ENCODE results near the gene SYCP2. TPM values are rescaled to one million over a fixed set of nuclear protein-coding genes. Genes with fewer than 3 reads are reported as not detected.

SYCP2 gene
- total and polyA plus RNA-seq, 2 of the 8 experiments (the other 6 are each of a cell fraction or from before 2014, with no cell fraction given): 0.02 to 0.50 TPM

GRCh38 chr20:59827138-59828056 is 106.0 kb downstream of the SYCP2 start:
- H3K9me3 ChIP-seq (ENCODE audit: insufficient read depth in 2 of 2, low read depth in 1 of 2, low read length in 1 of 2): peaks cover 88 to 100% of the 10 kb centered on the region in 2 experiments
- H2BK15ac ChIP-seq (ENCODE audit: low read length): no peak overlapping the region
- no peak overlapping the region for H3K4me2 ChIP-seq (ENCODE audit: insufficient read depth in 1 of 2, low read depth in 2 of 2, low read length in 2 of 2)
- peak overlapping the region; percentile 25 for H3K4ac ChIP-seq (replicated peaks; ENCODE audit: insufficient read length, low read depth, low read length)
- ChIA-PET POLR2A (ENCODE audit: partially characterized antibody) (no interaction called here), CTCF (ENCODE audit: partially characterized antibody) (no interaction called here)
- H2BK12ac ChIP-seq (ENCODE audit: low read depth, low read length): no peak overlapping the region
- H3K23ac ChIP-seq (ENCODE audit: insufficient read length): no peak overlapping the region
- H3K27ac ChIP-seq (ENCODE audit: low read depth, low read length): no peak overlapping the region
- H3K23me2 ChIP-seq (ENCODE audit: low read depth, low read length): peaks cover 2% of the 10 kb centered on the region; the same call in 1 of the 2 replicates
- H2BK20ac ChIP-seq (ENCODE audit: low read length): no peak overlapping the region
- no peak overlapping the region for H4K91ac ChIP-seq (replicated peaks; ENCODE audit: insufficient read length, low read length)
- H3K4me1 ChIP-seq (replicated peaks in 1 of 4; ENCODE audit: control insufficient read depth in 3 of 4, insufficient read depth in 4 of 4, low read length in 3 of 4): peaks cover 0 to 5% (median 0%) of the 10 kb centered on the region in 4 experiments; a peak in 1 of 7 replicates
- no peak overlapping the region for H3K56ac ChIP-seq (replicated peaks; ENCODE audit: insufficient read length, low read depth, low read length)
- H3K36me3 ChIP-seq (ENCODE audit: control insufficient read depth in 2 of 4, insufficient read depth in 4 of 4, low read length in 3 of 4): no peaks in the 10 kb centered on the region; a peak in 1 of 8 replicates
- no peak overlapping the region for H3K9ac ChIP-seq (replicated peaks in 1 of 4; ENCODE audit: extremely low read depth in 1 of 4, low read depth in 3 of 4, low read length in 3 of 4)
- no peak for TF ChIP-seq ZNF274 (IDR thresholded peaks at IDR 0.05; ENCODE audit: borderline replicate concordance, extremely low read depth, low read length)
- no peak for TF ChIP-seq SP2 (IDR thresholded peaks at IDR 0.05; ENCODE audit: low read length)
- TF ChIP-seq RBBP5 (IDR thresholded peaks at IDR 0.05; ENCODE audit: borderline replicate concordance, low read depth, low read length): no peak
- TF ChIP-seq E2F6 (IDR thresholded peaks at IDR 0.05): no peak
- TF ChIP-seq NANOG (IDR thresholded peaks at IDR 0.05; ENCODE audit: insufficient read depth, low read depth, low read length, poor library complexity, severe bottlenecking): no peak
- no peak for TF ChIP-seq RFX5 (IDR thresholded peaks at IDR 0.05; ENCODE audit: borderline replicate concordance, low read depth, low read length)
- TF ChIP-seq SIX5 (IDR thresholded peaks at IDR 0.05; ENCODE audit: low read depth, low read length): no peak
- no peak for TF ChIP-seq SAP30 (IDR thresholded peaks at IDR 0.05; ENCODE audit: insufficient read depth, insufficient replicate concordance, low read length)
- peaks cover 0 to 1% of the 10 kb centered on the region in 2 experiments for H4K20me1 ChIP-seq (replicated peaks in 1 of 2; ENCODE audit: control insufficient read depth in 1 of 2, insufficient read depth in 2 of 2, low read length in 2 of 2)
- WGBS, 2 experiments (ENCODE audit: extremely low coverage in 1 of 2, insufficient coverage in 1 of 2, insufficient read length in 1 of 2, insufficient replicate concordance in 2 of 2, low coverage in 1 of 2, low lambda C conversion rate in 2 of 2, missing lambda C conversion rate in 1 of 2): 75% methylated on average over 16 of the region's 16 CpGs; no CpG with 5 or more reads in 1 of the 2 experiments
- no peak overlapping the region for H2AK5ac ChIP-seq (ENCODE audit: low read depth, low read length)
- FAIRE-seq: no peak
- peak in 1 of 2 experiments; percentile 35 for DNase-seq (ENCODE audit: low read depth in 1 of 2, low spot score in 2 of 2)
- peaks cover 0 to 2% (median 0%) of the 10 kb centered on the region in 4 experiments; a peak in 1 of 7 replicates for H3K27me3 ChIP-seq (replicated peaks in 1 of 4; ENCODE audit: control insufficient read depth in 3 of 4, extremely low read depth in 1 of 4, insufficient read depth in 3 of 4, low read length in 3 of 4)
- H3K18ac ChIP-seq (ENCODE audit: extremely low read depth, low read length): no peak overlapping the region
- H2BK120ac ChIP-seq (replicated peaks; ENCODE audit: low read depth, low read length): no peak overlapping the region
- no peak overlapping the region for H3K14ac ChIP-seq (ENCODE audit: insufficient read length)
- no peaks in the 10 kb centered on the region for H3K79me1 ChIP-seq (ENCODE audit: low read depth, low read length)
- no peak overlapping the region for H3K4me3 ChIP-seq (ENCODE audit: extremely low read depth in 1 of 4, insufficient read depth in 2 of 4, low read depth in 3 of 4, low read length in 4 of 4)
- no peak overlapping the region for H2AFZ ChIP-seq (ENCODE audit: low read length)
- no peak overlapping the region for H4K8ac ChIP-seq (ENCODE audit: extremely low read depth, insufficient read depth, low read length)
- H2BK5ac ChIP-seq (ENCODE audit: low read depth, low read length): no peak overlapping the region
- H3K79me2 ChIP-seq (ENCODE audit: control insufficient read depth in 1 of 2, insufficient read depth in 2 of 2, low read length in 2 of 2): no peaks in the 10 kb centered on the region
- H4K5ac ChIP-seq (ENCODE audit: insufficient read length, low read depth, low read length): no peak overlapping the region

Measured in H1 (cell line).